ENCODE results near the gene TFB2M.

GRCh38 chr1:246511203-246511602, 54.9 kb downstream of the TFB2M start:
- no peak for TF ChIP-seq CTCF (optimal IDR thresholded peaks at IDR 0.05 in 1 of 3, IDR thresholded peaks at IDR 0.05 in 1 of 3, conservative IDR thresholded peaks at IDR 0.05 in 1 of 3; ENCODE audit: extremely low read depth in 1 of 3, insufficient read depth in 2 of 3, low read length in 3 of 3)
- TF ChIP-seq EZH2 (IDR thresholded peaks at IDR 0.05; ENCODE audit: low read length), result no peak
